HepG2 (cell line): Measurements from ENCODE around the gene ZC3H7B. TPM values are rescaled to one million over a fixed set of nuclear protein-coding genes. Genes with fewer than 3 reads are reported as not detected.
A peak's percentile ranks its signal among the peaks of the same experiment; 100 is the strongest.

ENCODE experiments used
- ATF1 ChIP-seq: IDR thresholded peaks from 2 replicates; pipeline ENCODE4 v1.6.1; 2016; ENCODE audit warnings: mild to moderate bottlenecking, control low read depth
- DMAP1 ChIP-seq: IDR thresholded peaks from 2 replicates; pipeline ENCODE4 v1.6.1; 2016
- KDM2A ChIP-seq: sonication (generic); formaldehyde crosslinking; IDR thresholded peaks from 2 replicates; pipeline ENCODE4 v1.4.0; 2020; ENCODE audit warnings: low read depth, missing genetic modification reagents, borderline replicate concordance
- KLF16 ChIP-seq, 2 experiments: sonication (generic) in 1 of 2; formaldehyde crosslinking in 1 of 2; IDR thresholded peaks; 2 replicates each; pipeline versions ENCODE4 v1.6.1 to v1.8.0; 2016 to 2023; ENCODE audit warnings: missing genetic modification reagents in 2 of 2, missing compliant biosample characterization in 1 of 2
- PAF1 ChIP-seq: IDR thresholded peaks from 2 replicates; pipeline ENCODE4 v1.6.1; 2016; ENCODE audit warnings: missing genetic modification reagents, missing compliant biosample characterization
- POLR2G ChIP-seq: fragments of 200-400 bp; formaldehyde crosslinking; IDR thresholded peaks from 2 replicates; pipeline ENCODE4 v1.6.1; 2018; ENCODE audit warnings: mild to moderate bottlenecking, low read depth, low read length, moderate library complexity
- PPARG ChIP-seq: conservative IDR thresholded peaks from 2 replicates; pipeline ENCODE4 v1.6.1; 2016; ENCODE audit warnings: missing biosample characterization, missing genetic modification reagents
- REL ChIP-seq: sonication (generic); formaldehyde crosslinking; conservative IDR thresholded peaks from 2 replicates; pipeline ENCODE4 v1.8.0; 2022; ENCODE audit warnings: mild to moderate bottlenecking, missing genetic modification reagents, moderate library complexity
- SOX6 ChIP-seq, 2 experiments: fragments of 450-650 bp in 1 of 2; sonication (generic) in 1 of 2; formaldehyde crosslinking in 1 of 2; IDR thresholded peaks; 2 replicates each; pipeline versions ENCODE4 v1.4.0 to v1.6.1; 2017 to 2020; ENCODE audit warnings: antibody characterized with exemption in 1 of 2, mild to moderate bottlenecking in 1 of 2, missing genetic modification reagents in 1 of 2
- YEATS4 ChIP-seq: sonication (generic); formaldehyde crosslinking; IDR thresholded peaks from 2 replicates; pipeline ENCODE4 v1.4.0; 2020; ENCODE audit warnings: missing genetic modification reagents, borderline replicate concordance
- ZBTB2 ChIP-seq: sonication (generic); formaldehyde crosslinking; IDR thresholded peaks from 2 replicates; pipeline ENCODE4 v1.8.0; 2022; ENCODE audit warnings: low read depth, missing genetic modification reagents
- ZMYM4 ChIP-seq: sonication (generic); formaldehyde crosslinking; IDR thresholded peaks from 2 replicates; pipeline ENCODE4 v1.8.1; 2023; ENCODE audit warnings: mild to moderate bottlenecking, missing genetic modification reagents
- ZNF124 ChIP-seq: sonication (generic); formaldehyde crosslinking; IDR thresholded peaks from 2 replicates; pipeline ENCODE4 v1.4.0; 2020; ENCODE audit warnings: missing genetic modification reagents
- ZNF18 ChIP-seq: sonication (generic); formaldehyde crosslinking; IDR thresholded peaks from 2 replicates; pipeline ENCODE4 v1.8.0; 2022; ENCODE audit warnings: mild to moderate bottlenecking, missing genetic modification reagents; ENCODE audit not compliant: insufficient replicate concordance
- ZNF331 ChIP-seq: sonication (generic); formaldehyde crosslinking; IDR thresholded peaks from 2 replicates; pipeline ENCODE4 v1.4.0; 2020; ENCODE audit warnings: missing genetic modification reagents
- ZNF441 ChIP-seq: sonication (generic); formaldehyde crosslinking; IDR thresholded peaks from 2 replicates; pipeline ENCODE4 v1.7.0; 2021; ENCODE audit warnings: missing genetic modification reagents, borderline replicate concordance
- ZNF496 ChIP-seq: sonication (generic); formaldehyde crosslinking; IDR thresholded peaks from 2 replicates; pipeline ENCODE4 v1.8.1; 2023; ENCODE audit warnings: mild to moderate bottlenecking, moderate library complexity, missing genetic modification reagents; ENCODE audit not compliant: insufficient replicate concordance
- ZNF569 ChIP-seq: sonication (generic); formaldehyde crosslinking; IDR thresholded peaks from 2 replicates; pipeline ENCODE4 v1.5.0; 2020; ENCODE audit warnings: mild to moderate bottlenecking, missing genetic modification reagents, moderate library complexity, borderline replicate concordance
- ZNF574 ChIP-seq: sonication (generic); formaldehyde crosslinking; IDR thresholded peaks from 2 replicates; pipeline ENCODE4 v1.4.0; 2020; ENCODE audit warnings: missing genetic modification reagents
- ZNF652 ChIP-seq: IDR thresholded peaks from 2 replicates; pipeline ENCODE4 v1.6.1; 2016; ENCODE audit warnings: low read depth, borderline replicate concordance
- polyA plus RNA-seq, 8 experiments: library from polyadenylated mRNA; depleted of rRNA in 3 of 8; stranded (reverse) in 7 of 8; unstranded in 1 of 8; fragments of >200 nt; fragmentation: Illumina TruSeq in 4 of 8; extraction: Trizol in 4 of 8; gene quantifications; 2 replicates each; pipeline versions ENCODE4 v1.2.1 to v1.2.3, GENCODE V29; 2011 to 2016; ENCODE audit warnings: low read depth in 4 of 8, missing spikeins in 1 of 8, mixed read lengths in 1 of 8; ENCODE audit not compliant: insufficient read depth in 1 of 8
- total RNA-seq, 5 experiments: library from RNA; depleted of rRNA; stranded (reverse); fragments of >200 nt; fragmentation: Illumina TruSeq; extraction: Trizol; gene quantifications; 2 replicates each; pipeline ENCODE4 v1.2.3, GENCODE V29; 2016; ENCODE audit warnings: low read depth in 1 of 5
- TF ChIP-seq, protein P1 (sequence below): sonication (generic); formaldehyde crosslinking; IDR thresholded peaks from 2 replicates; pipeline ENCODE4 v1.5.0; 2020; ENCODE audit warnings: mild to moderate bottlenecking, missing genetic modification reagents, moderate library complexity

Gene ZC3H7B
- total and polyA plus RNA-seq, 2 of the 13 experiments (the other 11 are each of a cell fraction or from before 2014, with no cell fraction given) = 26.4 to 37.2 TPM

DNA sequence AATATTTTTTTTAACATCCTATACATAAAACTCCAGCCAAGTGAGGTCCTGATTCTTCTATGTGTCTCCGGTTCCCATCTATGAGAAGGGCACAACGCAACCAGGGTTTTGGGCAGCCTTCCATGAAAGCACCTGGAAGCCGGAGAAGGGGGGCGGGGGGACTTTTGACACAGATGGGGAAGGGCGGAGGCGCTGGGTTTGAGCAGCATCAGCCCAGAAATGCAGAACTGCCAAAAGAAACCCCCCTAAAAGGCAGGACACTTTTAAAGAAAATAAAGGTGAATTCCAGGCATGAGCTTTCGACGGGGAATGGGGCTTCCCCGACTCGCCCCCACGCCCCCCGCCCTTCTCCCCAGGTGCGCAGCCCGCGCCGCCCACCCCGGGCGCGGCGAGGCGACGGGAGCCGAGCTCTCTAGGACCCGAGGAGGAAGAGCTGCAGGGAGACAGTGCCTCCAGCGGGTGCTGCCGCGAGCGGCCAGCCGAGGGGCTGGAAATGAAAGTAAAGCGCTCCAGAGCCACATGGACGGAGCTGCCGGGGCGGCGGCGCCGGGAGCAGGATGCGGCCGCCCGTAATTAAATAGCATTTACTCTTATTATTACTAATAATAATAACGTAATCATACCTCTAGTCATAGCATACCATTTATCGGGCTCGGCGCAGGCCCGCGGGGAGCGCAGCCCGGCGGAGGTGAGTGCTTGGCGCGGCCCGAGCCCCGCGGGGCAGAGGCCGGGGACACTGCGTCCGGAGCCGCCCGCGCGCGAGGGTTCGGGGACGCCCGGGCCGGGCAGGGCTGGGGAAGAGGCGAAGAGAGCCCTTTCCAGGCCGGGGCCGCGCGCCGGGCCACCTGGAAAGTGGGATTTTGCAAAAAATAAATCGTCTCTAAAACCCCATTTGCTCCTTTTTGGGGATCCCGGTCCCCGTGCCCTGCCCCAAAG is at the start of gene ZC3H7B (continued):
- TF ChIP-seq, protein P1, sequence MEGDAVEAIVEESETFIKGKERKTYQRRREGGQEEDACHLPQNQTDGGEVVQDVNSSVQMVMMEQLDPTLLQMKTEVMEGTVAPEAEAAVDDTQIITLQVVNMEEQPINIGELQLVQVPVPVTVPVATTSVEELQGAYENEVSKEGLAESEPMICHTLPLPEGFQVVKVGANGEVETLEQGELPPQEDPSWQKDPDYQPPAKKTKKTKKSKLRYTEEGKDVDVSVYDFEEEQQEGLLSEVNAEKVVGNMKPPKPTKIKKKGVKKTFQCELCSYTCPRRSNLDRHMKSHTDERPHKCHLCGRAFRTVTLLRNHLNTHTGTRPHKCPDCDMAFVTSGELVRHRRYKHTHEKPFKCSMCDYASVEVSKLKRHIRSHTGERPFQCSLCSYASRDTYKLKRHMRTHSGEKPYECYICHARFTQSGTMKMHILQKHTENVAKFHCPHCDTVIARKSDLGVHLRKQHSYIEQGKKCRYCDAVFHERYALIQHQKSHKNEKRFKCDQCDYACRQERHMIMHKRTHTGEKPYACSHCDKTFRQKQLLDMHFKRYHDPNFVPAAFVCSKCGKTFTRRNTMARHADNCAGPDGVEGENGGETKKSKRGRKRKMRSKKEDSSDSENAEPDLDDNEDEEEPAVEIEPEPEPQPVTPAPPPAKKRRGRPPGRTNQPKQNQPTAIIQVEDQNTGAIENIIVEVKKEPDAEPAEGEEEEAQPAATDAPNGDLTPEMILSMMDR = peak; percentile 74
- TF ChIP-seq ZBTB2 = 0 out of 2 replicates have a peak, but pooled peaks have one; percentile 35
- 0 out of 2 replicates have a peak, but pooled peaks have one; percentile 42 for TF ChIP-seq ZNF441 (CRISPR knock-in tag)
- TF ChIP-seq YEATS4 (CRISPR knock-in tag) = peak; percentile 71
- TF ChIP-seq ZMYM4 (CRISPR knock-in tag) = peak; percentile 40; the same call in 1 of the 2 replicates
- TF ChIP-seq DMAP1 (CRISPR knock-in tag) = peak; percentile 81
- peak; percentile 54; the same call in 1 of the 2 replicates for TF ChIP-seq PPARG
- 0 out of 2 replicates have a peak, but pooled peaks have one; percentile 59 for TF ChIP-seq ZNF124 (CRISPR knock-in tag)
- TF ChIP-seq KLF16 (CRISPR knock-in tag; IDR thresholded peaks at IDR 0.05) = peak in 1 of 2 experiments; percentile 70; a peak in 1 of 4 replicates
- TF ChIP-seq POLR2G = peak; percentile 93
- TF ChIP-seq ZNF18 = no peak
- 0 out of 2 replicates have a peak, but pooled peaks have one; percentile 32 for TF ChIP-seq REL
- no peak for TF ChIP-seq PAF1 (CRISPR knock-in tag)
- no peak for TF ChIP-seq ZNF331 (CRISPR knock-in tag)
- no peak for TF ChIP-seq ZNF652 (CRISPR knock-in tag)
- TF ChIP-seq ZNF496 (CRISPR knock-in tag) = no peak
- no peak for TF ChIP-seq ATF1
- peak; percentile 78 for TF ChIP-seq ZNF574
- peak; percentile 87; the same call in 1 of the 2 replicates for TF ChIP-seq KDM2A
- no peak for TF ChIP-seq ZNF569 (CRISPR knock-in tag)
- no peak for TF ChIP-seq SOX6 (IDR thresholded peaks at IDR 0.05)
- 0 out of 2 replicates have a peak, but pooled peaks have one; percentile 33 for TF ChIP-seq SOX6 (CRISPR knock-in tag; IDR thresholded peaks at IDR 0.05)
